CD4-positive, alpha-beta T cell treated with Interleukin-1 beta for 1 hour (primary cell): ENCODE measurements around the gene CTXN3.

ENCODE experiments used
- DNase-seq, 2 donors: peaks; one replicate each; pipeline ENCODE4 v3.0.0-alpha.2; 2020 to 2022

CTXN3 gene

DNA sequence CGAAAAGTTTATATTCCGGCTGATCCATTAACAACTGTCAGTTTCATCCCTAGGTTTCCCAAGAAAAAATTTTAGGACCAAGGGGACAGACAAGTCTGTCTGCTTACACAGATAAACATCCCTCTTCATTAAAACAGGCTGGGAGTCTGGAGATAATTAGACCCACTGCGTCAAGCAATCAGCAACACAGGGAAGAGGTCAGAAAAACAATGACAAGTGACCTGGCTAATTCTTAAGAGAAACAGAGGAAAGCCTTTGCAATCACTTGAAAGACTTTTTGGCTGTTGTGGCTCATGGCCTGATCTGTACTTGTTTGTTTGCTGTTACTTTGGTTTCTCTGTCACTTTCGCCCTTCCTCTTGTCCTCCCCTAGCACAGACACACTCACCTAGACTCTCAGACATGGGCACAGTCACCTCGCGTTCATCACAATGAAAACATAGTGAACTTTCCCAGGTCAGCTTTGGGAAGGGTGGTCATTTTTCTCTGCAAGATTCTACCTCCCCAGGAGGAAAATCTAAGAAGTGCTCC is 51.4 kb downstream of the CTXN3 start:
- DNase-seq = no peak

DNA sequence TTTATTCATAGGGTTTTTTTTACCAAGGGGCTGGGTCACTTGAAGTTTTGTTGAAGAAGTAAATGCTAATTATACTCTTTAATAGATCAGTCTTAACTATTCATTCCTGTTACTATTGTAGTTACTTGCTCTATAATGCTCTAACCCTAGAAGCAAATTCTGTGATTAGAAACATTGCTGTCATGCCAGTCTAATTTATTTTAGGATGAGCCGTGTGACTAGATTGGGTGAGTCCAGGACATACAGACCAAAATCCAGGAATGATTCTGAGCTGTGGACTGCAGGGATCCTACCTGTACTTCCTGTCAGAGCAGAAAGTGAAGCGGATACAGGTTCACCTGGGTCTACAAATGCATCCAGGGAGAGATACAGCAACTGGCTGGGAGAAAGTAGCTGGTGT is 53.6 kb downstream of the CTXN3 start:
- DNase-seq = no peak

DNA sequence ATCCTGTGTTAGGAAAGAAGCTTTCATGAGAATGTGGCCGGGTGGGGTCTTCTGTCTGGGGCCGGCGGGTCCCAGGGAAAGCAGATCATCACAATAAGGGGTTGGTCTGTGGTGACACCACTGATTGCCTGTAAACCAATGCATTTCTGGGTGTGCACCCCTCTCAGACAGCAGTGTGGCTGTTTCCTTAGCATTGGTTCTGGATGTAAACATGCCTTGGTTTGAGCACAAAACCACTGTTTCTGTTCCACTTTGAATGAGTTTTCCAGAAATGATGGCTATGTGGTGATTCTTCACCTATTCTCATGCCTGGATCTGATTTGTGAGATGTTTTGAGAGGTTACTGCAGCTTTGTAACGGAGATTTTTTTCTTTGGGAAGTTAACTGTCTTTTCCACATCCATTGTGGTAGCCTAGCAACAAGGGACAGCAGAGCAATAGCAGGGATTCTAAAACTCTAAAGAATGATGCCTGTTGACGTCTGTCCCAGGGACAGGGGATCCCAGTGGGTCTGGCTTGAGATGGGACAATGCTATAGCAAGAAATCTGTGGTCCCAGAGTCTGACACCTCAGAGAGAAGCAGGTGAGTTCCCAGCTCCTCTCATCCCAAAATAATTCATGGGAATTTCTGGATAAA is 54.2 kb downstream of the CTXN3 start, which contains the start of gene CCDC192:
Gene CCDC192, plus strand, starts transcription at position 466 of the 636 bp plus-strand sequence. Its CDS starts 55 bp downstream, at position 521.
- DNase-seq = no peak

DNA sequence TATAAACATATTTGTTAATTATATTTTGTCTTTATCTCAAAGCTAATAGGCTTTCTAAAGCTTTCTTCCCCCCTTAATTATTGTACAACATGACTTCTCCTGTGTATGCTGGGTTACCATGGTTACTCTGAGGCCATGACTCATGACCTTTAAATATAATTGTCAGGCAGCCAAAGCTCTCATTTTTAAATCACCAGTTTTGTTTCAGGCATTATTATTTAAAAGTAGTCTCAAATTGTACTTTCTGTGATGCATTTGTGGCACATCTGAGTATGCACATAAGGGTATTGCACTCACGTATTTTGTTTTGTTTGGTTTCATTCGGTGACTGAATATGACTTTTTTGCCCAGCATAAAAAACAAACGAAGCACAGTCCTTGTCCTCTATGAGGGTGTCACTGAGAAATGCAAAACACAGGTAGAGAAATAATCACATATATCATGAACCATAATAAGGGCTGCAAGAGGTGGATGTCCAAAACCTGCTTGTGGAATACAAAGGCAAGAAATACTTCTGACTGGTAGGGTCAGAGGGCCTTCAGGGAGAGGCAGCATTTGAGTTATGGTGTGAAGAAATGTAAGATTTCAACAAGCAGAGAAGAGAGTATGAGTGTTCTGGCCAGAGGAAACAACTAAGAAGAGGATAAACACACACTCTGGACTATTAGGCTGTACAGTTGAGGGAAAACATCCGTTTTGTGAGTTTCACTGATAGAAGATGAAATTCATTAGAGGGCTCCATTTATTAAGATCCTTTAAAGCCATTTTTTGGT is 56.4 kb downstream of the CTXN3 start:
- no peak for DNase-seq

DNA sequence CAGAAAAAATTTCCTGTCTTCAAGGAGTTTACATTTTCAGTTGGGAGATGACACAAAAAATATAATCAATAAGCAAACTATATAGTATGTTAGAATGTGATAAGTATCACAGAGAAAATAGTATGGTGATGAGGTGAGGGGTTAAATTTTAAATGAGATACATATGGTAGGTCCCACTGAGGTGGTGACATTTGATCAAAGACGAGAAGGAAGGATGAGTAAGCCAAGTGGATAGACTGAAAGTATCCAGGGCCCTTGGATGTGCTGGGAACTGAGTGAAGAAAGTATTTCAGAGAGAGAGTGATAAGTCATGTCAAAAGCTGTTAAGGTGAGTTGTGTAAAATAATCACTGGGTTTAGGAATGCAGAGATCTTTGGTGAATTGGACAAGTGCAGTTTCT is 57.8 kb downstream of the CTXN3 start:
- DNase-seq = no peak

DNA sequence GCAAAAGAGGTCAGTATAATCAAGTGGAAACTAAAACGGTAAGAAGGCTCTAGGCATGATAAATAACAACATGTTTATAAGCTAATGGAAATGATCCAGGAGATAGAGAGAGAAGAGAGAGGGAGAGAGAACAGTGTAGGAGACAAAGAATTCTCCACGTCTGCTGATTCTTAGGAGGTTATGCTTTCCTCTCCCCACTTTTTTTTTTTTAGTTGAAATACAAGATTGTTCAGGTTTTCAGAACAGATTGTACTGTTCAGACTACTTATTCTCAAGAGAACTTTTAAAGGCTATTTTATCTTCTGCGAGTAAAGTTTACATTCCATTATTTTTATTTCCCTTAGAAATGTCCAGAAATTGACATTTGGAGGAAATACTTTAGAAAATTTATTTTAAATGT is 58.3 kb downstream of the CTXN3 start:
- DNase-seq = no peak
